Ectodermal cell (in vitro differentiated cells): ENCODE results near the gene DNAJA3.

ENCODE experiments used
- H3K27ac ChIP-seq: 2 replicates; pipeline ENCODE4 v1.7.0; 2013; ENCODE audit warnings: mild to moderate bottlenecking, low read depth, low read length; ENCODE audit not compliant: insufficient read depth, poor library complexity, severe bottlenecking
- H3K27me3 ChIP-seq: 2 replicates; pipeline ENCODE4 v1.7.0; 2013; ENCODE audit warnings: mild to moderate bottlenecking, low read length; ENCODE audit not compliant: insufficient read depth, control insufficient read depth, poor library complexity, severe bottlenecking
- H3K36me3 ChIP-seq: one replicate; pipeline ENCODE4 v1.7.0; 2013; ENCODE audit warnings: low read length; ENCODE audit not compliant: control insufficient read depth, insufficient read depth
- H3K4me1 ChIP-seq: one replicate; pipeline ENCODE4 v1.7.0; 2013; ENCODE audit warnings: low read length; ENCODE audit not compliant: control insufficient read depth, insufficient read depth
- H3K4me3 ChIP-seq: 2 replicates; pipeline ENCODE4 v1.7.0; 2013; ENCODE audit warnings: low read depth, low read length, control low read depth; ENCODE audit not compliant: insufficient read depth
- H3K9me3 ChIP-seq: 2 replicates; pipeline ENCODE4 v1.7.0; 2013; ENCODE audit warnings: mild to moderate bottlenecking, low read length, moderate library complexity; ENCODE audit not compliant: control insufficient read depth
- WGBS, 2 experiments: methylation state at CpG; one replicate each; pipeline ENCODE4 v1.1.7; 2013; ENCODE audit warnings: missing lambda C conversion rate in 2 of 2; 5-methylcytosine and 5-hydroxymethylcytosine counted together

DNAJA3 gene

GRCh38 chr16:4442371-4442770 lies 16.7 kb downstream of the DNAJA3 start:
- Histone ChIP-seq H3K36me3 (peaks cover 59% of the 10 kb centered on the region), H3K27ac (no peak overlapping the region), H3K27me3 (no peaks in the 10 kb centered on the region), H3K4me3 (no peak overlapping the region), H3K9me3 (no peaks in the 10 kb centered on the region), H3K4me1 (no peaks in the 10 kb centered on the region)
- WGBS, 2 experiments = 95 to 97% methylated on average over 11 of the region's 11 CpGs

DNA sequence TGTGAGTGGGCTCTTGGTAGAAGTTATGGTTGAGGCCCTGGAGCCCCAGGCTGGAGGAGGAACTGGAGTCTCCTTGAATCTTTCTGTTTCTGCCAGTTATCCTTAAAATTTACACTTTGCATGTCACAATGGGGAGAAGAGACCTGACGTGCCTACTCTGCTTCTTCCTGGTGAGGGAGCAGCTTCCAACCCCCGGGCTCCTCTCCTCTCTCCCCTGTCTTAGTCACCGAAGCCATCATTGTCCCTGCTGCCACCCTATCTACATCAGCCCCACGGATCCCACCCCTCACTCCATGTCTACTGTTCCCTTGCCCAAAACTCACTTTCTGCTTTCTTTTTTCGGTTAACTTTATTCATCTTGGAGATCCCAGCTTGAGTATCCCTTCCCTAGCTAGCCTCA lies 17.6 kb downstream of the DNAJA3 start:
- Histone ChIP-seq H3K4me3 (no peak overlapping the region), H3K4me1 (no peaks in the 10 kb centered on the region), H3K36me3 (peaks cover 56% of the 10 kb centered on the region), H3K9me3 (no peaks in the 10 kb centered on the region), H3K27ac (no peak overlapping the region), H3K27me3 (no peaks in the 10 kb centered on the region)
- 72 to 73% methylated on average over 5 of the region's 5 CpGs for WGBS, 2 experiments

DNA sequence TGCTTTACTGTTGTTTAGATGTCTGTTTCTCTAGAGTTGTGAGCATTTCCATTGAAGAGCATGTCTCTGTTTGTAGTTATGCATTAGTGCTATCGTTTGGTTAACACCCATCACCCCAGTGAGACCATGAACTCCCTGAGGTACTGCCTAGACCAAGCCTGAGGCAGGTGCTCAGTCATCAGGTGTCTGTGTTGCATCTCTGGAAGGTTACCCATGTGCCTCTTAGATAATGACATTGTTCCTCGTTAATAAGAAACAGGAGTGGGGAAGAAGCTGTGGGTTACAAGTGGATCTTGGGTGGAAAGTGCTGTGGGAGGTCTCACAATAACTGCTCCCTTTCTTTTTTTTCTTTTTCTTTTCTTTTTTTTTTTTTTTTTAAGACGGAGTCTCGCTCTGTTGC lies 18.3 kb downstream of the DNAJA3 start:
- Histone ChIP-seq H3K27ac (no peak overlapping the region), H3K4me3 (no peak overlapping the region), H3K9me3 (no peaks in the 10 kb centered on the region), H3K36me3 (peaks cover 56% of the 10 kb centered on the region), H3K4me1 (no peaks in the 10 kb centered on the region), H3K27me3 (no peaks in the 10 kb centered on the region)
- WGBS, 2 experiments = 91 to 96% methylated on average over 4 of the region's 4 CpGs

GRCh38 chr16:4450430-4450829 lies 24.8 kb downstream of the DNAJA3 start:
- Histone ChIP-seq H3K4me1 (no peaks in the 10 kb centered on the region), H3K27ac (no peak overlapping the region)
- 95 to 96% methylated on average over 14 of the region's 14 CpGs for WGBS, 2 experiments

DNA sequence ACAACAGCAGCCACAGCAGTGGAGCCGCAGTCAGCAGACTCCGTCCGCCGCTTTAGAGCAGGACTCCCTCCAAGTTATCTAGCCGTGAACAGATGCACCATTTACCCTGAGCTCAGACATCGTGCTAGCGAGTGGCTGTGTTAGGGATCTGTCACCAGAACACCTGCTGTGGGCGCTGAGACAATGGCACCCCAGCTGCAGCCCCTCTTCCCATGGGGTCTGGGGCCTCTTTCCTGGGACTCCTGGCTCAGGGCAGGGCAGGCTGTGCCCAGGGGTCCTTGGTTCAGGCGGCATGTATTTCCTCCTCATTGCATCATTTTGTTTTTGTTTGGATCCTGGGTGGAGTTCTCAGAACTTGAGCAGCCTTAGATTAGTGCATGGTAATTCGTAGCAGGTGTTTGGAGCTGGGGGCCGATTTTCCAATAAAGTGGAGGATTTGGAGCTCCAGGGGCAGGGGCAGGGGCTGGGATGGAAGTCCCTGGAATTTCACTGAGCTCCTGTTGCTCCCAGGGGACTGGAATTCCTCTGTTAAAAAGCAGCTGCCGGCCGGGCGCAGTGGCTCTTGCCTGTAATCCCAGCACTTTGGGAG lies 25.4 kb downstream of the DNAJA3 start:
- 92 to 94% methylated on average over 14 of the region's 14 CpGs for WGBS, 2 experiments
- no peaks in the 10 kb centered on the region for H3K9me3 ChIP-seq
- peaks cover 38% of the 10 kb centered on the region for H3K36me3 ChIP-seq
- no peaks in the 10 kb centered on the region for H3K27me3 ChIP-seq
- H3K27ac ChIP-seq = no peak overlapping the region
- no peak overlapping the region for H3K4me3 ChIP-seq
- H3K4me1 ChIP-seq = no peaks in the 10 kb centered on the region

More at GRCh38 chr16:4450430-4450829, 24.8 kb downstream of the DNAJA3 start:
- no peak overlapping the region for H3K4me3 ChIP-seq
- no peaks in the 10 kb centered on the region for H3K9me3 ChIP-seq
- H3K36me3 ChIP-seq = peaks cover 39% of the 10 kb centered on the region
- H3K27me3 ChIP-seq = no peaks in the 10 kb centered on the region

GRCh38 chr16:4452674-4453073 lies 27.0 kb downstream of the DNAJA3 start:
- H3K36me3 ChIP-seq = peaks cover 37% of the 10 kb centered on the region
- no peaks in the 10 kb centered on the region for H3K9me3 ChIP-seq
- 92 to 96% methylated on average over 5 of the region's 5 CpGs for WGBS, 2 experiments
- H3K4me1 ChIP-seq = no peaks in the 10 kb centered on the region
- no peak overlapping the region for H3K4me3 ChIP-seq
- H3K27ac ChIP-seq = no peak overlapping the region
- no peaks in the 10 kb centered on the region for H3K27me3 ChIP-seq

- peaks cover 26% of the 10 kb centered on the region for H3K36me3 ChIP-seq
- H3K27me3 ChIP-seq = no peaks in the 10 kb centered on the region
- no peaks in the 10 kb centered on the region for H3K4me1 ChIP-seq
- WGBS, 2 experiments = 83 to 86% methylated on average over 9 of the region's 9 CpGs
- H3K9me3 ChIP-seq = no peaks in the 10 kb centered on the region
- no peak overlapping the region for H3K4me3 ChIP-seq
- no peak overlapping the region for H3K27ac ChIP-seq
Measured at GRCh38 chr16:4454623-4455022, 29.0 kb downstream of the DNAJA3 start.

- H3K36me3 ChIP-seq = peaks cover 26% of the 10 kb centered on the region
- 89% methylated on average over 14 of the region's 14 CpGs for WGBS, 2 experiments
Measured at GRCh38 chr16:4455081-4455480, 29.4 kb downstream of the DNAJA3 start.

DNA sequence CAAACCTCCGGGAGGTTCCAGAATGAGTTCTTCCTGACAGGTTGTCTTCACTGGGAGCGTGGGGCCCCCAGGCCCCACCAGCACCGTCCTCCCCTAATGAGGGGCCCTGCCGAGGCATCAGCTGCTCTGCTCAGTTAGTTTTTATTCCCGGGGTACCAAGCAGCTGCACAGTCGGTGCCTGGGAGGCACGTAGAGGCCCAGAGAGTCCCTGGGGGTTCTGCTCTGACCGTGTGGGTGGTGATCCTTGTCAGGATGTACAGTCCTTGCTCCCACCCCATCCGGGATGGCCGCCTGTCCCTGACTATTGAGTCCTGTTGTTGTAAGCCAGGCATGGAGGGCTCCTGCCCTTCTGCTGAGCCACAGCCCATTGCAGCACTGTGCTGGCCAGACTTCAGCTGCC lies 30.3 kb downstream of the DNAJA3 start:
- no peaks in the 10 kb centered on the region for H3K9me3 ChIP-seq
- H3K27me3 ChIP-seq = no peaks in the 10 kb centered on the region
- 83 to 84% methylated on average over 10 of the region's 10 CpGs for WGBS, 2 experiments
- no peak overlapping the region for H3K4me3 ChIP-seq
- H3K4me1 ChIP-seq = no peaks in the 10 kb centered on the region
- H3K36me3 ChIP-seq = peaks cover 20% of the 10 kb centered on the region
- H3K27ac ChIP-seq = no peak overlapping the region

More at GRCh38 chr16:4455081-4455480, 29.4 kb downstream of the DNAJA3 start:
- Histone ChIP-seq H3K27ac (no peak overlapping the region), H3K4me3 (no peak overlapping the region), H3K27me3 (no peaks in the 10 kb centered on the region), H3K9me3 (no peaks in the 10 kb centered on the region), H3K4me1 (no peaks in the 10 kb centered on the region)

GRCh38 chr16:4460936-4461249 lies 35.2 kb downstream of the DNAJA3 start:
- Histone ChIP-seq H3K36me3 (peaks cover 10% of the 10 kb centered on the region), H3K27me3 (no peaks in the 10 kb centered on the region)
- 94 to 95% methylated on average over 5 of the region's 5 CpGs for WGBS, 2 experiments

More at GRCh38 chr16:4460936-4461249, 35.2 kb downstream of the DNAJA3 start:
- Histone ChIP-seq H3K9me3 (no peaks in the 10 kb centered on the region), H3K4me3 (no peak overlapping the region), H3K4me1 (no peaks in the 10 kb centered on the region), H3K27ac (no peak overlapping the region)
